GM12873 (cell line): ENCODE measurements around the gene STARD3.

Experiments used
- CTCF ChIP-seq: IDR thresholded peaks from 2 replicates; pipeline ENCODE4 v1.5.1; 2012; ENCODE audit warnings: low read depth, mild to moderate bottlenecking, moderate library complexity, low read length, control low read depth; ENCODE audit not compliant: insufficient read depth; ENCODE audit errors: missing control alignments

Gene STARD3

GRCh38 chr17:39612291-39612894, 24.6 kb upstream of the STARD3 start:
- TF ChIP-seq CTCF, result no peak

GRCh38 chr17:39612935-39613464, 23.9 kb upstream of the STARD3 start:
- no peak for TF ChIP-seq CTCF

- no peak for TF ChIP-seq CTCF
These were observed 22.3 kb upstream of the STARD3 start for GRCh38 chr17:39614545-39615157.

GRCh38 chr17:39615434-39615833, 21.5 kb upstream of the STARD3 start:
- TF ChIP-seq CTCF, result no peak

- TF ChIP-seq CTCF, result no peak
These were observed 19.9 kb upstream of the STARD3 start for GRCh38 chr17:39617100-39617445.

GRCh38 chr17:39617446-39618245, 19.3 kb upstream of the STARD3 start:
- TF ChIP-seq CTCF, result no peak

- TF ChIP-seq CTCF, result no peak
These were observed 18.6 kb upstream of the STARD3 start for GRCh38 chr17:39618246-39618913.
